Nephron (organoid): ENCODE data around the gene DIAPH2.

Experiments used
- H3K27ac Mint-ChIP-seq, 3 experiments: 2 replicates each; pipeline ENCODE4 v1.8.0; 2020; ENCODE audit warnings: mixed read lengths in 3 of 3, mild to moderate bottlenecking in 2 of 3, moderate library complexity in 1 of 3
- H3K27me3 Mint-ChIP-seq: 2 replicates; pipeline ENCODE4 v1.8.0; 2021; ENCODE audit warnings: low read depth, mild to moderate bottlenecking, moderate library complexity, mixed read lengths
- H3K36me3 Mint-ChIP-seq: 2 replicates; pipeline ENCODE4 v1.8.0; 2020; ENCODE audit warnings: low read depth, mixed read lengths
- H3K4me1 Mint-ChIP-seq: 2 replicates; pipeline ENCODE4 v1.8.0; 2020; ENCODE audit warnings: mixed read lengths
- H3K4me3 Mint-ChIP-seq, 3 experiments: 2 replicates each; pipeline ENCODE4 v1.8.0; 2020; ENCODE audit warnings: mild to moderate bottlenecking in 3 of 3, mixed read lengths in 3 of 3, moderate library complexity in 2 of 3
- H3K9me3 Mint-ChIP-seq: 2 replicates; pipeline ENCODE4 v1.8.0; 2020; ENCODE audit warnings: mixed read lengths
- CTCF ChIP-seq, 3 experiments: fragments of 200-600 bp; sonication (generic); IDR thresholded peaks; one replicate each; pipeline ENCODE4 v1.5.0; 2021; ENCODE audit warnings: antibody characterized with exemption in 3 of 3; ENCODE audit not compliant: unreplicated experiment in 3 of 3

Gene DIAPH2

GRCh38 chrX:97267396-97268181 lies 582.9 kb downstream of the DIAPH2 start:
- Mint-ChIP-seq H3K9me3 (no peaks in the 10 kb centered on the region), H3K27me3 (no peaks in the 10 kb centered on the region), H3K4me3 (no peak overlapping the region), H3K36me3 (no peaks in the 10 kb centered on the region), H3K4me1 (peaks cover 34% of the 10 kb centered on the region), H3K27ac (peak overlapping the region; percentile 66 to 84 (median 77))
- no peak for TF ChIP-seq CTCF (IDR thresholded peaks at IDR 0.05; ENCODE audit: unreplicated experiment in 3 of 3)

GRCh38 chrX:97268182-97268680 lies 583.6 kb downstream of the DIAPH2 start:
- Mint-ChIP-seq H3K9me3 (no peaks in the 10 kb centered on the region), H3K27me3 (no peaks in the 10 kb centered on the region), H3K4me3 (no peak overlapping the region), H3K36me3 (no peaks in the 10 kb centered on the region), H3K27ac (peak overlapping the region; percentile 66 to 84 (median 77)), H3K4me1 (peaks cover 34% of the 10 kb centered on the region)
- no peak for TF ChIP-seq CTCF (IDR thresholded peaks at IDR 0.05; ENCODE audit: unreplicated experiment in 3 of 3)

GRCh38 chrX:97284531-97284930 lies 599.9 kb downstream of the DIAPH2 start:
- no peaks in the 10 kb centered on the region for H3K4me1 Mint-ChIP-seq
- no peak overlapping the region for H3K27ac Mint-ChIP-seq
- H3K36me3 Mint-ChIP-seq: no peaks in the 10 kb centered on the region
- TF ChIP-seq CTCF (IDR thresholded peaks at IDR 0.05; ENCODE audit: unreplicated experiment in 3 of 3): no peak
- no peaks in the 10 kb centered on the region for H3K9me3 Mint-ChIP-seq
- no peak overlapping the region for H3K4me3 Mint-ChIP-seq
- H3K27me3 Mint-ChIP-seq: no peaks in the 10 kb centered on the region

GRCh38 chrX:97290199-97290598 lies 605.6 kb downstream of the DIAPH2 start:
- Mint-ChIP-seq H3K4me3 (no peak overlapping the region), H3K4me1 (no peaks in the 10 kb centered on the region), H3K36me3 (no peaks in the 10 kb centered on the region), H3K27me3 (no peaks in the 10 kb centered on the region), H3K27ac (no peak overlapping the region), H3K9me3 (no peaks in the 10 kb centered on the region)
- no peak for TF ChIP-seq CTCF (IDR thresholded peaks at IDR 0.05; ENCODE audit: unreplicated experiment in 3 of 3)

GRCh38 chrX:97294041-97294440 lies 609.4 kb downstream of the DIAPH2 start:
- Mint-ChIP-seq H3K9me3 (no peaks in the 10 kb centered on the region), H3K36me3 (no peaks in the 10 kb centered on the region), H3K27ac (peak overlapping the region in 1 of 3 experiments; percentile 73), H3K4me3 (no peak overlapping the region), H3K27me3 (no peaks in the 10 kb centered on the region), H3K4me1 (peaks cover 4% of the 10 kb centered on the region)
- TF ChIP-seq CTCF (IDR thresholded peaks at IDR 0.05; ENCODE audit: unreplicated experiment in 3 of 3): no peak

- H3K9me3 Mint-ChIP-seq: no peaks in the 10 kb centered on the region
- H3K27ac Mint-ChIP-seq: no peak overlapping the region
- no peaks in the 10 kb centered on the region for H3K27me3 Mint-ChIP-seq
- no peak for TF ChIP-seq CTCF (IDR thresholded peaks at IDR 0.05; ENCODE audit: unreplicated experiment in 3 of 3)
- H3K4me1 Mint-ChIP-seq: peaks cover 4% of the 10 kb centered on the region
- H3K4me3 Mint-ChIP-seq: no peak overlapping the region
- no peaks in the 10 kb centered on the region for H3K36me3 Mint-ChIP-seq
Measured at GRCh38 chrX:97295954-97296353, 611.3 kb downstream of the DIAPH2 start.
